Thoracic aorta (tissue), 2 donors: Measurements from ENCODE around the gene LARP1B. TPM values are rescaled to one million over a fixed set of nuclear protein-coding genes. Genes with fewer than 3 reads are reported as not detected.
A peak's percentile ranks its signal among the peaks of the same experiment; 100 is the strongest.

ENCODE experiments used
- ATAC-seq: fragments of 150-250 bp; one replicate; pipeline ENCODE4 v1.8.0; 2017; ENCODE audit warnings: low read depth; ENCODE audit not compliant: insufficient number of reproducible peaks, low FRiP score
- DNase-seq: peaks from one replicate; pipeline ENCODE4 v3.0.0-alpha.2; 2020; ENCODE audit warnings: low spot score
- H3K27ac ChIP-seq, 2 donors: fragments of 200-600 bp; sonication (generic); 1 replicate in 1 of 2; 2 replicates in 1 of 2; pipeline ENCODE4 v1.5.1; 2016; ENCODE audit warnings: mild to moderate bottlenecking in 2 of 2, moderate library complexity in 2 of 2
- H3K27me3 ChIP-seq: fragments of 200-600 bp; sonication (generic); replicated peaks from 2 replicates; pipeline ENCODE4 v1.6.0; 2016; ENCODE audit warnings: mild to moderate bottlenecking; ENCODE audit not compliant: insufficient read depth
- H3K36me3 ChIP-seq: fragments of 200-600 bp; sonication (generic); one replicate; pipeline ENCODE4 v1.5.1; 2016
- H3K4me1 ChIP-seq, 2 donors: fragments of 200-600 bp; sonication (generic); 1 replicate in 1 of 2; 2 replicates in 1 of 2; pipeline versions ENCODE4 v1.5.1 to v1.6.0; 2016; ENCODE audit warnings: low read depth in 2 of 2, mild to moderate bottlenecking in 1 of 2; ENCODE audit not compliant: control insufficient read depth in 1 of 2
- H3K4me3 ChIP-seq: fragments of 200-600 bp; sonication (generic); 2 replicates; pipeline ENCODE4 v1.5.1; 2016; ENCODE audit warnings: mild to moderate bottlenecking
- H3K9me3 ChIP-seq: fragments of 200-600 bp; sonication (generic); 2 replicates; pipeline ENCODE4 v1.5.1; 2016
- total RNA-seq, 2 donors: library from RNA; depleted of rRNA; stranded (reverse); fragments of >200 nt; gene quantifications; one replicate each; pipeline versions ENCODE4 v1.1.0 to v1.2.3, GENCODE V29; 2016
- TF ChIP-seq, protein P1 (sequence below): fragments of 200-600 bp; sonication (generic); IDR thresholded peaks from one replicate; pipeline ENCODE4 v1.5.1; 2019; ENCODE audit warnings: antibody characterized with exemption

Gene LARP1B
- total RNA-seq, 2 donors from 2014 or later, result 24.9 to 42.5 TPM

DNA sequence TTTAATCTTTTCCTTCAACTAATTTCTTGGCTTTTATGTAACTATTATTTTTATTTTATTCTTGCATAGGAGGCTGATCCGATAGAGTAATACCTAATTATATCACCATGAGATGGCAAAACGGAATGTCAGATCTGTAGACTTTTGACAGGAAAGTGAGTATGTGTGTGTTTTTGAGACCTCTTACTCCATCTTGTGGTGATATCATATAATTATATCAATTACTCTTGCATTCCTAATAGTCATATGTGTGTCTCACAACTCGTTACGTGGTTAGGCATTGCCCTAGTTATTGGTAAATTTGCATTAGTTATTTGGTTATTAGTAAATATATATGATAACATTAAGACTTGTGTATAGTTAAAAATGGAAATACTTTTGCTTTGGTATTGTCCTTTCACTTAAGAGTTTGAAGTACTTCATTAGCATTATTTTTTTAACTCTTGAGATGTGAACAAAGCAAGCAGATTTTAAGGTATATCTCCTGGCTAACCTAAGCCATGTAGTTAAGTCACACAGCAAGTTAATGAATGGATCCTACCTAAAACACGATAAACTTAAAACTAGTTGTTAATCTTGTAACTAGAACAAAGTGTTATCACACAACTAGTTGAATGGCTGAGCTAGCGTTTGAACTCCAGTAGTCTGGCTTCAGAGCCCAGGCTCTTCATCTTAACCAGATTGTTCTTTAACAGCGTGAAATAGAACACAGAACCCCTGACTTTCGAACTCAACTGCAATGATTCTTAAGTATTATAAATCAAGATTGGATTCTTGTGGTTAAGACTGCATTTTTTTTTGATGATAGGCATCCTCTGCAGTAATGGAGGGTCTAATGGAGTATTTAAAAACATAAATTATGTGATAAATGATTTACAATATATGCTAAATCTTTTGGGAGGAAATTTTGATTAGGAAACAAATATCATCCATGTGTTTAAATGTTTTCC lies 159.4 kb downstream of the LARP1B start:
- H3K4me3 ChIP-seq, result no peak overlapping the region

DNA sequence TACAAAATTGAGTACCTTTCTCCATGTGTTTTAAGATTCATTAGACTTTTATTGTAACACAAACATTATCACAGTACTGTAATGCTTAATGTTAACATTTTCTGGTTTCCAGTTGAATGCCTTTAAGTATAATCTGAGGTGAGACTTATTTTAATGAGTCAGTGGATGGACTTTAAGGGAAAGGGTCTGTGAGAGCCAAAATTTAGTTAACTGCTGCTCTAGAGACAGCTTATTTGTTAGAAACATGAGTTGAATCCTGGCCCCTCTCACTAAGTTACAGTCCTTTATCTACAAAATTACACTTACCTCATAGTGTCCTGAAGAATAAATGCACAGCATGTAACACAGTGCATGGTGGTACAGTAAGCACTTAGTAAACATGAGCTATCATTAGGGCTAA lies 160.5 kb downstream of the LARP1B start:
- H3K9me3 ChIP-seq, result no peaks in the 10 kb centered on the region
- H3K27me3 ChIP-seq, result no peaks in the 10 kb centered on the region
- no peak overlapping the region for H3K27ac ChIP-seq
- TF ChIP-seq, protein P1, sequence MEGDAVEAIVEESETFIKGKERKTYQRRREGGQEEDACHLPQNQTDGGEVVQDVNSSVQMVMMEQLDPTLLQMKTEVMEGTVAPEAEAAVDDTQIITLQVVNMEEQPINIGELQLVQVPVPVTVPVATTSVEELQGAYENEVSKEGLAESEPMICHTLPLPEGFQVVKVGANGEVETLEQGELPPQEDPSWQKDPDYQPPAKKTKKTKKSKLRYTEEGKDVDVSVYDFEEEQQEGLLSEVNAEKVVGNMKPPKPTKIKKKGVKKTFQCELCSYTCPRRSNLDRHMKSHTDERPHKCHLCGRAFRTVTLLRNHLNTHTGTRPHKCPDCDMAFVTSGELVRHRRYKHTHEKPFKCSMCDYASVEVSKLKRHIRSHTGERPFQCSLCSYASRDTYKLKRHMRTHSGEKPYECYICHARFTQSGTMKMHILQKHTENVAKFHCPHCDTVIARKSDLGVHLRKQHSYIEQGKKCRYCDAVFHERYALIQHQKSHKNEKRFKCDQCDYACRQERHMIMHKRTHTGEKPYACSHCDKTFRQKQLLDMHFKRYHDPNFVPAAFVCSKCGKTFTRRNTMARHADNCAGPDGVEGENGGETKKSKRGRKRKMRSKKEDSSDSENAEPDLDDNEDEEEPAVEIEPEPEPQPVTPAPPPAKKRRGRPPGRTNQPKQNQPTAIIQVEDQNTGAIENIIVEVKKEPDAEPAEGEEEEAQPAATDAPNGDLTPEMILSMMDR, result no peak
- ATAC-seq, result no peak
- DNase-seq, result no peak
- H3K36me3 ChIP-seq, result no peaks in the 10 kb centered on the region
- no peak overlapping the region for H3K4me3 ChIP-seq
- peaks cover 13% of the 10 kb centered on the region in 2 donors for H3K4me1 ChIP-seq

More for the DNA sequence above, 159.4 kb downstream of the LARP1B start:
- Histone ChIP-seq H3K9me3 (no peaks in the 10 kb centered on the region), H3K27ac (peak overlapping the region; percentile 45 to 50), H3K4me1 (peaks cover 13% of the 10 kb centered on the region in 2 donors), H3K36me3 (no peaks in the 10 kb centered on the region), H3K27me3 (no peaks in the 10 kb centered on the region)
- ATAC-seq, result peak; percentile 76
- DNase-seq, result no peak
- TF ChIP-seq, protein P1, result peak; percentile 19

DNA sequence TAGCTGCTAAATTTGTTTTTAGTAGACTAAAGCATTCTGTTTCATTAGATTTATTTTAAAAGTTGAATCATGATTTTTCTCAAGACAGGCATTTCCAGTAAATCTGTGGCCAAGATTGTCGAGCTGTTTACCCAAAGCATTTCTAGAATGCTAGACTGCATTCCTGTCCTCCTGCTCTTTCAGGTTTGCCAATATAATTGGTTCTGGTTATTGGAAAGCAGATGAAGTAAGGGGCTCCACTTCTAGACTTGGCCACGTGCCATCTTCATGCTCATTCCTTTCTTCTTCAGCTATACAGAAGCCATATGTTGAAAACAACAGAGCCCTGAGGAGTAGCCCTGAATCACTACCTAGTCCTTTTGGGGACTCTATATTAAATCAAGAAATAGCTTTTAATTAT lies 164.0 kb downstream of the LARP1B start:
- TF ChIP-seq, protein P1, result no peak
- no peak overlapping the region for H3K27ac ChIP-seq
- no peaks in the 10 kb centered on the region for H3K36me3 ChIP-seq
- no peak overlapping the region for H3K4me3 ChIP-seq
- ATAC-seq, result no peak
- H3K4me1 ChIP-seq, result peaks cover 19 to 20% of the 10 kb centered on the region in 2 donors
- H3K9me3 ChIP-seq, result no peaks in the 10 kb centered on the region
- no peak for DNase-seq
- H3K27me3 ChIP-seq, result no peaks in the 10 kb centered on the region

DNA sequence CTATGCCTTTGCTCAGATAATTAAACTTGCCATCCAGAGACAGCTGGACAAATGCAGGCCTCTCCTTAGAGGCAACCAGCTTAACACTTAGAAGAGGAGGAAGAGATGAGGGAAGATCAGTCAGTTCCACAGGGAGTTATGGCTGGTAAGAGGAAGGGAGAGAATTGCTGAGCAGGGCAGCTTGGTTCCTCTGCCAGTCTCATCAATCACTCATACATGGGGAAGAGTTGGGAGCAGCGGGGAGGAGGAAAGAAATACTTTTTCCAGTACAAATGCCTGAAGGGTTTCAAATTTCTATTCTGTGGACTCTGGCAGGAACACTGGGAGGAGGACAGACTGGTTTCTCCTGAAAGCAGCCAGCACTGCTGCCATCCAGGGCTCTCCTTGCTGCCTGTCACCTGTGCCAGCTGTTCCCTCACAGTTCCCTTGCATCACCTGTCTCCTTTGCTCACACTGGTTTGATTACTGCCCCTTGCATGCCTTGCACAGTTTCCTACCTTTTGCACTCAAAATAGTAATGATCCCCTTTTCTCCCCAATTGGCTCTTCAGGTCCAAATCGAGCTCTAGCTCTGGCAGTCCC lies 167.0 kb downstream of the LARP1B start:
- ATAC-seq, result no peak
- H3K36me3 ChIP-seq, result no peaks in the 10 kb centered on the region

More for the DNA sequence above, 167.0 kb downstream of the LARP1B start:
- Histone ChIP-seq H3K27ac (peak overlapping the region in 1 of 2 donors; percentile 18), H3K27me3 (no peaks in the 10 kb centered on the region), H3K4me3 (no peak overlapping the region), H3K4me1 (peaks cover 19% of the 10 kb centered on the region in 2 donors), H3K9me3 (no peaks in the 10 kb centered on the region)
- TF ChIP-seq, protein P1, result no peak
- no peak for DNase-seq
